GM12878 (cell line): ENCODE measurements around the gene STK39. TPM values are rescaled to one million over a fixed set of nuclear protein-coding genes. Genes with fewer than 3 reads are reported as not detected.

Source experiments
- ATAC-seq: fragments of 200-7000 bp; cut with Tn5 transposase; 3 replicates; pipeline ENCODE4 v1.9.1; 2020; ENCODE audit warnings: mild to moderate bottlenecking, moderate library complexity
- BruUV-seq: library from RNA; stranded (reverse); fragments of 400-500 nt; replicated peaks from 2 replicates; lab custom pipeline; 2021; lab: Mats Ljungman, UMichigan
- CTCF ChIA-PET: fragments of 300-600 bp; sonication (Branson Sonifier 250); formaldehyde crosslinking; extraction: SDS; loops from one replicate; lab custom pipeline; 2021; ENCODE audit warnings: inconsistent platforms; lab: Yijun Ruan, JAX
- POLR2A ChIA-PET: fragments of 350-600 bp; formaldehyde crosslinking; extraction: SDS; loops from one replicate; lab custom pipeline; 2021; ENCODE audit warnings: inconsistent platforms; lab: Charles Lee
- RAD21 ChIA-PET: fragments of 300-600 bp; sonication (Branson Sonifier 250); formaldehyde crosslinking; loops from one replicate; lab custom pipeline; 2023; ENCODE audit warnings: antibody characterized with exemption; ENCODE audit not compliant: unreplicated experiment; lab: Charles Lee
- SMC1A ChIA-PET: fragments of 300-600 bp; sonication (Branson Sonifier 250); formaldehyde crosslinking; loops from one replicate; lab custom pipeline; 2023; ENCODE audit not compliant: unreplicated experiment, uncharacterized antibody; lab: Charles Lee
- DNase-seq: peaks from one replicate; pipeline ENCODE4 v3.0.0-alpha.2; 2011; ENCODE audit warnings: low read depth, low spot score
- FAIRE-seq: peaks from 3 replicates; lab custom pipeline; 2011; peaks lifted over from hg19 to GRCh38; lab: Jason Lieb, UNC
- H2AFZ ChIP-seq: 2 replicates; pipeline ENCODE4 v1.6.0; 2011; ENCODE audit warnings: low read depth, low read length, control low read depth; ENCODE audit not compliant: control insufficient read depth
- H3K27ac ChIP-seq: 2 replicates; pipeline ENCODE4 v1.5.1; 2011; ENCODE audit warnings: control low read depth; ENCODE audit not compliant: control insufficient read depth, insufficient read depth
- H3K27me3 ChIP-seq, 2 experiments: replicated peaks in 1 of 2; 2 replicates each; pipeline versions ENCODE4 v1.6.0 to v1.6.1; 2011; ENCODE audit warnings: low read length in 1 of 2; ENCODE audit not compliant: control insufficient read depth in 2 of 2, insufficient read depth in 2 of 2
- H3K36me3 ChIP-seq, 2 experiments: 2 replicates each; pipeline ENCODE4 v1.5.1; 2011; ENCODE audit warnings: low read length in 1 of 2; ENCODE audit not compliant: control insufficient read depth in 2 of 2, insufficient read depth in 2 of 2
- H3K4me1 ChIP-seq: 2 replicates; pipeline ENCODE4 v1.6.1; 2011; ENCODE audit warnings: mild to moderate bottlenecking, low read length, moderate library complexity, mixed read lengths; ENCODE audit not compliant: control insufficient read depth, insufficient read depth
- H3K4me2 ChIP-seq: 2 replicates; pipeline ENCODE4 v1.6.0; 2011; ENCODE audit warnings: control low read depth; ENCODE audit not compliant: control insufficient read depth, insufficient read depth
- H3K4me3 ChIP-seq: fragments of 200-600 bp; sonication (generic); 2 replicates; pipeline ENCODE4 v1.5.1; 2016
- H3K79me2 ChIP-seq: 2 replicates; pipeline ENCODE4 v1.6.0; 2011; ENCODE audit warnings: low read length; ENCODE audit not compliant: control insufficient read depth, insufficient read depth
- H3K9ac ChIP-seq: 2 replicates; pipeline ENCODE4 v1.8.0; 2011; ENCODE audit warnings: low read length, control low read depth, mixed read lengths; ENCODE audit not compliant: control insufficient read depth, insufficient read depth
- H3K9me3 ChIP-seq: replicated peaks from 3 replicates; pipeline ENCODE4 v1.5.1; 2011; ENCODE audit warnings: mild to moderate bottlenecking, low read length; ENCODE audit not compliant: control insufficient read depth, insufficient read depth
- H4K20me1 ChIP-seq: 2 replicates; pipeline ENCODE4 v1.6.0; 2011; ENCODE audit not compliant: control insufficient read depth, insufficient read depth
- HDGF ChIP-seq: fragments of 450-650 bp; IDR thresholded peaks from 2 replicates; pipeline ENCODE4 v1.6.1; 2016; ENCODE audit warnings: antibody characterized with exemption
- POLR2AphosphoS5 ChIP-seq: IDR thresholded peaks from 2 replicates; pipeline ENCODE4 v1.6.1; 2011; ENCODE audit warnings: mild to moderate bottlenecking, low read length, inconsistent platforms
- SMAD5 ChIP-seq: IDR thresholded peaks from 2 replicates; pipeline ENCODE4 v1.6.1; 2016; ENCODE audit warnings: antibody characterized with exemption, low read depth
- WGBS: methylation state at CpG from one replicate; pipeline ENCODE4 v1.1.6; 2016; ENCODE audit warnings: low lambda C conversion rate; ENCODE audit not compliant: insufficient replicate concordance, insufficient coverage; ENCODE audit errors: missing lambda C conversion rate; 5-methylcytosine and 5-hydroxymethylcytosine counted together
- in situ Hi-C: fragments of 300-500 bp; cut with MboI; formaldehyde crosslinking; loops from 9 replicates; pipeline ENCODE4 v1.14.3; 2018; ENCODE audit warnings: mixed read lengths
- intact Hi-C: fragments of 100-400 bp; cut with micrococcal nuclease; formaldehyde crosslinking; loops from one replicate; pipeline ENCODE4 v1.14.2; 2022; ENCODE audit not compliant: unreplicated experiment
- polyA plus RNA-seq, 11 experiments: library from polyadenylated mRNA; depleted of rRNA in 4 of 11; unstranded in 6 of 11; stranded (reverse) in 5 of 11; fragments of >200 nt; fragmentation: Nextera tagmentation in 4 of 11; fragmentation: Illumina TruSeq in 1 of 11; extraction: Ambion mirVana in 4 of 11; extraction: Trizol in 1 of 11; gene quantifications; 1 replicate in 1 of 11; 2 replicates in 10 of 11; pipeline versions ENCODE4 v1.2.1 to v1.2.3, GENCODE V29; 2011 to 2016; ENCODE audit warnings: inconsistent platforms in 2 of 11, missing spikeins in 2 of 11, low read depth in 1 of 11
- total RNA-seq, 4 experiments: library from RNA; depleted of rRNA in 3 of 4; stranded (reverse); fragments of >200 nt in 3 of 4; fragmentation: Illumina TruSeq in 1 of 4; extraction: Trizol in 1 of 4; gene quantifications; 2 replicates each; pipeline versions ENCODE4 v1.2.1 to v1.2.3, GENCODE V29; 2013 to 2021
- TF ChIP-seq, protein P1 (sequence below): fragments of 450-650 bp; conservative IDR thresholded peaks from 2 replicates; pipeline ENCODE4 v1.6.1; 2017; ENCODE audit warnings: mild to moderate bottlenecking, moderate library complexity
- TF ChIP-seq, protein P2 (sequence below): fragments of 450-650 bp; IDR thresholded peaks from 2 replicates; pipeline ENCODE4 v1.6.1; 2016; ENCODE audit warnings: mild to moderate bottlenecking
- TF ChIP-seq, protein P3 (sequence below): IDR thresholded peaks from 2 replicates; pipeline ENCODE4 v1.6.1; 2012; ENCODE audit warnings: low read length, inconsistent platforms

STK39 gene
- total and polyA plus RNA-seq, 10 of the 15 experiments (the other 5 are each of a cell fraction or from before 2014, with no cell fraction given): 0.03 to 0.21 (median 0.07) TPM; not detected in 5

DNA sequence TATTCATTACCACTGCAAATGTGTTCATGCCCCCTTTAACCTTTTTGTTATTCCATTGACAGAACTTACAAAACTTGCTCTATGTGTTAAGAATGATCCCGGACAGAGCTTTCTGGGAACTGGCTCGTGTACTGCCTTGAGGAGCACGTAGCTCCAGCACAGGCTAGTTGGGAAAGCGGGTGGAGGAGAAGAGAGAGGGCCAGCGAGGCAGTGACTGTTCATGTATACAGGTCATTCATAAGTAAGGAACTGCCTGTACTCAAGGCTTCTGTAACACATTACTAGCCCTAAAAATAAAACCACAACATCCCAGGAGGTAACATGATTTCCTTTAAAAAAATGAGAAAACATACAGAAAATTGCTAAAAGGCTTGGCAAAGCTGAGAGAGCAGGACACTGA is 109.0 kb downstream of the STK39 start:
- no TSS peak for BruUV-seq
- 39% methylated on average over 5 of the region's 5 CpGs for WGBS
- Histone ChIP-seq H3K27ac (no peak overlapping the region), H3K4me2 (no peak overlapping the region), H3K79me2 (no peaks in the 10 kb centered on the region), H3K36me3 (no peaks in the 10 kb centered on the region), H3K4me3 (no peak overlapping the region), H4K20me1 (no peaks in the 10 kb centered on the region), H2AFZ (no peak overlapping the region), H3K9ac (no peak overlapping the region), H3K27me3 (peaks cover 0 to 5% of the 10 kb centered on the region in 2 experiments; a peak in 1 of 4 replicates), H3K4me1 (no peaks in the 10 kb centered on the region), H3K9me3 (no peaks in the 10 kb centered on the region)
- TF ChIP-seq, protein P1, sequence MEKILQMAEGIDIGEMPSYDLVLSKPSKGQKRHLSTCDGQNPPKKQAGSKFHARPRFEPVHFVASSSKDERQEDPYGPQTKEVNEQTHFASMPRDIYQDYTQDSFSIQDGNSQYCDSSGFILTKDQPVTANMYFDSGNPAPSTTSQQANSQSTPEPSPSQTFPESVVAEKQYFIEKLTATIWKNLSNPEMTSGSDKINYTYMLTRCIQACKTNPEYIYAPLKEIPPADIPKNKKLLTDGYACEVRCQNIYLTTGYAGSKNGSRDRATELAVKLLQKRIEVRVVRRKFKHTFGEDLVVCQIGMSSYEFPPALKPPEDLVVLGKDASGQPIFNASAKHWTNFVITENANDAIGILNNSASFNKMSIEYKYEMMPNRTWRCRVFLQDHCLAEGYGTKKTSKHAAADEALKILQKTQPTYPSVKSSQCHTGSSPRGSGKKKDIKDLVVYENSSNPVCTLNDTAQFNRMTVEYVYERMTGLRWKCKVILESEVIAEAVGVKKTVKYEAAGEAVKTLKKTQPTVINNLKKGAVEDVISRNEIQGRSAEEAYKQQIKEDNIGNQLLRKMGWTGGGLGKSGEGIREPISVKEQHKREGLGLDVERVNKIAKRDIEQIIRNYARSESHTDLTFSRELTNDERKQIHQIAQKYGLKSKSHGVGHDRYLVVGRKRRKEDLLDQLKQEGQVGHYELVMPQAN: no peak
- TF ChIP-seq HDGF: no peak
- TF ChIP-seq POLR2AphosphoS5: no peak
- TF ChIP-seq, protein P2, sequence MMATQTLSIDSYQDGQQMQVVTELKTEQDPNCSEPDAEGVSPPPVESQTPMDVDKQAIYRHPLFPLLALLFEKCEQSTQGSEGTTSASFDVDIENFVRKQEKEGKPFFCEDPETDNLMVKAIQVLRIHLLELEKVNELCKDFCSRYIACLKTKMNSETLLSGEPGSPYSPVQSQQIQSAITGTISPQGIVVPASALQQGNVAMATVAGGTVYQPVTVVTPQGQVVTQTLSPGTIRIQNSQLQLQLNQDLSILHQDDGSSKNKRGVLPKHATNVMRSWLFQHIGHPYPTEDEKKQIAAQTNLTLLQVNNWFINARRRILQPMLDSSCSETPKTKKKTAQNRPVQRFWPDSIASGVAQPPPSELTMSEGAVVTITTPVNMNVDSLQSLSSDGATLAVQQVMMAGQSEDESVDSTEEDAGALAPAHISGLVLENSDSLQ: no peak
- TF ChIP-seq SMAD5: no peak
- TF ChIP-seq, protein P3, sequence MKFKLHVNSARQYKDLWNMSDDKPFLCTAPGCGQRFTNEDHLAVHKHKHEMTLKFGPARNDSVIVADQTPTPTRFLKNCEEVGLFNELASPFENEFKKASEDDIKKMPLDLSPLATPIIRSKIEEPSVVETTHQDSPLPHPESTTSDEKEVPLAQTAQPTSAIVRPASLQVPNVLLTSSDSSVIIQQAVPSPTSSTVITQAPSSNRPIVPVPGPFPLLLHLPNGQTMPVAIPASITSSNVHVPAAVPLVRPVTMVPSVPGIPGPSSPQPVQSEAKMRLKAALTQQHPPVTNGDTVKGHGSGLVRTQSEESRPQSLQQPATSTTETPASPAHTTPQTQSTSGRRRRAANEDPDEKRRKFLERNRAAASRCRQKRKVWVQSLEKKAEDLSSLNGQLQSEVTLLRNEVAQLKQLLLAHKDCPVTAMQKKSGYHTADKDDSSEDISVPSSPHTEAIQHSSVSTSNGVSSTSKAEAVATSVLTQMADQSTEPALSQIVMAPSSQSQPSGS: no peak
- FAIRE-seq (no peak), DNase-seq (no peak), ATAC-seq (no peak)
- SMC1A ChIA-PET: no interaction called here
- RAD21 ChIA-PET: no interaction called here
- POLR2A ChIA-PET: no interaction called here
- in situ Hi-C loops (loop anchor here (5.0 kb wide), 1 partner anchor 784 kb away; no protein-coding TSS in a partner anchor), intact Hi-C loops (no loop called here)
- CTCF ChIA-PET: interaction anchor here (1.4 kb wide), 1 partner anchor 19 kb away, joined by 5 read pairs; no protein-coding TSS in a partner anchor
